Transverse colon (tissue), 4 donors: ENCODE results near the gene CLCA4. TPM values are rescaled to one million over a fixed set of nuclear protein-coding genes. Genes with fewer than 3 reads are reported as not detected.

Source experiments
- DNase-seq: peaks from one replicate; pipeline ENCODE4 v3.0.0-alpha.2; 2019
- H3K27ac ChIP-seq, 4 donors: fragments of 200-600 bp; sonication (generic); 2 replicates each; pipeline ENCODE4 v1.5.1; 2016 to 2018; ENCODE audit warnings: inconsistent platforms in 4 of 4
- H3K27me3 ChIP-seq: fragments of 200-600 bp; sonication (generic); 2 replicates; pipeline ENCODE4 v1.5.1; 2017; ENCODE audit warnings: inconsistent platforms
- H3K36me3 ChIP-seq, 4 donors: fragments of 200-600 bp; sonication (generic); 2 replicates each; pipeline ENCODE4 v1.5.1; 2017 to 2019; ENCODE audit warnings: inconsistent platforms in 4 of 4
- H3K4me1 ChIP-seq, 4 donors: fragments of 200-600 bp; sonication (generic); 2 replicates each; pipeline ENCODE4 v1.5.1; 2017 to 2020; ENCODE audit warnings: inconsistent platforms in 4 of 4
- H3K4me3 ChIP-seq, 4 donors: fragments of 200-600 bp; sonication (generic); 1 replicate in 1 of 4; 2 replicates in 3 of 4; pipeline versions ENCODE4 v1.5.1 to v1.6.1; 2017 to 2019; ENCODE audit warnings: inconsistent platforms in 4 of 4
- H3K9me3 ChIP-seq, 2 donors: fragments of 200-600 bp; sonication (generic); 2 replicates each; pipeline ENCODE4 v1.5.1; 2017 to 2019; ENCODE audit warnings: inconsistent platforms in 2 of 2
- CTCF ChIP-seq, 5 experiments: fragments of 200-600 bp in 3 of 5; fragments of 450-650 bp in 2 of 5; sonication (generic) in 3 of 5; IDR thresholded peaks; 1 replicate in 2 of 5; 2 replicates in 3 of 5; pipeline ENCODE4 v1.5.1; 2016 to 2017; ENCODE audit warnings: antibody characterized with exemption in 5 of 5, inconsistent platforms in 3 of 5, mild to moderate bottlenecking in 2 of 5, moderate library complexity in 1 of 5
- EP300 ChIP-seq: sonication (generic); formaldehyde crosslinking; IDR thresholded peaks from one replicate; pipeline ENCODE4 v1.6.1; 2017; ENCODE audit warnings: antibody characterized with exemption, low read depth
- POLR2A ChIP-seq: fragments of 450-650 bp; IDR thresholded peaks from one replicate; pipeline ENCODE4 v1.6.1; 2016; ENCODE audit warnings: antibody characterized with exemption, mild to moderate bottlenecking, moderate library complexity
- POLR2AphosphoS5 ChIP-seq, 3 donors: sonication (generic); formaldehyde crosslinking; IDR thresholded peaks; one replicate each; pipeline ENCODE4 v1.6.1; 2016; ENCODE audit warnings: antibody characterized with exemption in 3 of 3
- WGBS, 2 donors: methylation state at CpG; one replicate each; pipeline ENCODE4 v1.1.5; 2018; ENCODE audit warnings: low coverage in 1 of 2; 5-methylcytosine and 5-hydroxymethylcytosine counted together
- in situ Hi-C, 4 donors: fragments of 200-750 bp; cut with MboI; loops; one replicate each; pipeline versions ENCODE4 v1.15.0 to v1.15.1; 2017; ENCODE audit warnings: low sequenced_read_pairs in 3 of 4, low pct_ligation_motif_present in 1 of 4, low pct_unique_long_range_greater_than_20kb in 1 of 4
- intact Hi-C: fragments of 100-400 bp; cut with DNase I; formaldehyde crosslinking; loops from one replicate; pipeline ENCODE4 v1.15.1; 2023; ENCODE audit warnings: low total_unique reads
- total RNA-seq, 4 donors: library from RNA; depleted of rRNA; stranded (reverse); fragments of >200 nt; gene quantifications; one replicate each; pipeline ENCODE4 v1.1.0, GENCODE V29; 2016

Gene CLCA4
- total RNA-seq, 4 donors from 2014 or later: 0.40 to 1,312 (median 849) TPM

DNA sequence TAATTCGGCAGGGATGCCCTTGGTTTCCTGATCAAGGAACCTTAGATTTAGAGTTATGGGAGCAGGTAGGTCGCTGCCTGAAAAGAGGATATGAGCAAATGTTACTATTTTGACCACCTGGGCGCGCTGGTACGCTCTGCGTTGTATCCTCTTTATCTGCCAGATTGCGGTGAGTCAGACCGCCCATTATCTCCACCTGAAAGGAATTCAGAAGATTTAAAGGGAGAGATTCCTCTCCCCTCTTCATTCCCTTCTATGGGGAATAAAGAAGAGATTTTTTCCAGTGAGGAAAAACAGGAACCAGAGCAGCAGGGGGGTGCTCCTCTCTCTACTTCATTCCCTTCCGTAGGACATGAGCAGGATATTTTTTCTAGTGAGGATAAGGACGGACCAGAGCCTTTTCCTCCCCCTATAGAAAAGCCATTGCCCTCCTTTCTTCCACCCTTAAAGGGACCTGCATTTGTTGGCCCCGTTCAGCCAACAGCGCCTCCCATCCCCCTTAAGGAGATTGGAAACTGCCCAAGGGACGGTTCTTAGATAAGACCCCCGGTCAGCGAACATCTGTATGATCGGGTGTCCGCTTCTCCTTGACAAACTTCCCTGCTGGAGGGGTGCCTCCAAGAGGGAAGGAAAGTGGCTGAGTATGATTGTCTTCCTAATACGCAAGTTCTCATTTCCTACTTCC is 44.0 kb upstream of the CLCA4 start:
- intact Hi-C loops: loop anchor here (10.0 kb wide), 1 partner anchor 128 kb away; no protein-coding TSS in a partner anchor
- Histone ChIP-seq H3K4me3 (peak overlapping the region in 2 of 4 donors; percentile 16 to 23), H3K27me3 (no peaks in the 10 kb centered on the region), H3K9me3 (no peaks in the 10 kb centered on the region), H3K27ac (peak overlapping the region; percentile 62 to 74 (median 69)), H3K36me3 (no peaks in the 10 kb centered on the region), H3K4me1 (peaks cover 2 to 62% (median 27%) of the 10 kb centered on the region in 4 donors)
- no peak for TF ChIP-seq POLR2AphosphoS5 (IDR thresholded peaks at IDR 0.05)
- no peak for TF ChIP-seq POLR2A
- WGBS, 2 donors: 39 to 58% methylated on average over 10 to 18 of the region's 18 CpGs
- in situ Hi-C loops: loop anchor here in 1 of 4 donors (10.0 kb wide), 1 partner anchor 118 kb away; no protein-coding TSS in a partner anchor
- DNase-seq: peak; percentile 65

- in situ Hi-C loops (loop anchor here in 1 of 4 donors (10.0 kb wide), 1 partner anchor 119 kb away; no protein-coding TSS in a partner anchor), intact Hi-C loops (loop anchor here (10.0 kb wide), 1 partner anchor 129 kb away; no protein-coding TSS in a partner anchor)
These were observed 43.3 kb upstream of the CLCA4 start for GRCh38 chr1:86503406-86504136.

GRCh38 chr1:86504137-86504479 is 42.8 kb upstream of the CLCA4 start:
- intact Hi-C loops: loop anchor here (10.0 kb wide), 1 partner anchor 129 kb away; no protein-coding TSS in a partner anchor
- WGBS, 2 donors: 44 to 54% methylated on average over 9 of the region's 9 CpGs
- no peaks in the 10 kb centered on the region for H3K9me3 ChIP-seq
- no peaks in the 10 kb centered on the region for H3K36me3 ChIP-seq
- no peak for DNase-seq
- peak overlapping the region; percentile 62 to 74 (median 69) for H3K27ac ChIP-seq
- H3K27me3 ChIP-seq: no peaks in the 10 kb centered on the region
- in situ Hi-C loops: loop anchor here in 1 of 4 donors (10.0 kb wide), 1 partner anchor 119 kb away; no protein-coding TSS in a partner anchor
- no peak for TF ChIP-seq EP300
- TF ChIP-seq CTCF (IDR thresholded peaks at IDR 0.05): no peak
- peak overlapping the region in 2 of 4 donors; percentile 18 to 28 for H3K4me3 ChIP-seq
- peaks cover 2 to 62% (median 27%) of the 10 kb centered on the region in 4 donors for H3K4me1 ChIP-seq

More at GRCh38 chr1:86503406-86504136, 43.3 kb upstream of the CLCA4 start:
- Histone ChIP-seq H3K9me3 (no peaks in the 10 kb centered on the region), H3K4me1 (peaks cover 2 to 62% (median 27%) of the 10 kb centered on the region in 4 donors), H3K36me3 (no peaks in the 10 kb centered on the region), H3K27ac (peak overlapping the region; percentile 62 to 74 (median 69)), H3K27me3 (no peaks in the 10 kb centered on the region), H3K4me3 (peak overlapping the region in 2 of 4 donors; percentile 18 to 28)
- TF ChIP-seq POLR2AphosphoS5 (IDR thresholded peaks at IDR 0.05) (no peak), POLR2A (no peak), CTCF (IDR thresholded peaks at IDR 0.05) (no peak), EP300 (no peak)
- WGBS, 2 donors: 56 to 62% methylated on average over 2 to 18 of the region's 18 CpGs
- DNase-seq: peak; percentile 24

DNA sequence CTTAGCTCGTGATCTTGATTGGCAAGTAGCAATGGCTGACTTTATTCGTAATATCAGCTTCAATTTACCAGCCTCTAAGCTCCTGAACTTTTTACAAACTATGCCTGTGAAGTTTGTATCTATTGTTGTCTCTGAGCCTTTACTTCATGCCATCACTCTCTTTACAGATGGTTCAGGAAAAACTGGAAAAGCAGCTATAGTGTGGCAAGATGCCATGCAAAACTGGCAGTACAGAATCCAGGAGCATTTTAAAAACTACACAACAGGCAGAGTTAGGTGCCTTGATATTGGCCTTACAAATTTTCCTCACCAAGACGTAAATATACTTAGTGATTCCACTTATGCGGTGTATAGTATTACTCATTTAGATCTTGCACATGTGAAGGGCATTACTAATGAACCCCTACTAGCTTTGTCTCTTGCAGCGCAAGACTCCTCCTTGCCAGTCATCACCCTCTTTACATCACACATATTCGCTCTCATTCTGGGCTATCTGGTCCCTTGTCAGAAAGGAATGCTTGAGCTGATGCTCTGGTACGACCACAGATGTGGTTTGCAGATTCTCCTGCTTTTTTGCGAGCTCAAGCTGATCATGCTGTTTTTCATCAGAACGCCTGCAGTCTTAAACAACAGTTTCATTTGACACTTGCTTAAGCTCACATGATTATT is 41.8 kb upstream of the CLCA4 start:
- H3K4me1 ChIP-seq: peaks cover 2 to 62% (median 27%) of the 10 kb centered on the region in 4 donors
- TF ChIP-seq POLR2A: no peak
- no peak for TF ChIP-seq EP300
- no peak for TF ChIP-seq POLR2AphosphoS5 (IDR thresholded peaks at IDR 0.05)
- no peak for TF ChIP-seq CTCF (IDR thresholded peaks at IDR 0.05)
- DNase-seq: peak; percentile 56
- no peaks in the 10 kb centered on the region for H3K36me3 ChIP-seq
- no peaks in the 10 kb centered on the region for H3K9me3 ChIP-seq
- in situ Hi-C loops: loop anchor here in 1 of 4 donors (10.0 kb wide), 1 partner anchor 120 kb away; no protein-coding TSS in a partner anchor
- intact Hi-C loops: loop anchor here (10.0 kb wide), 1 partner anchor 130 kb away; no protein-coding TSS in a partner anchor
- peak overlapping the region; percentile 62 to 74 (median 69) for H3K27ac ChIP-seq
- H3K4me3 ChIP-seq: no peak overlapping the region
- WGBS, 2 donors: 59 to 63% methylated on average over 9 of the region's 9 CpGs
- no peaks in the 10 kb centered on the region for H3K27me3 ChIP-seq
